ENCODE measurements around the gene SAXO1. TPM values are rescaled to one million over a fixed set of nuclear protein-coding genes. Genes with fewer than 3 reads are reported as not detected.

SAXO1 gene
- total RNA-seq, 1 experiment from 2014 or later = not detected

GRCh38 chr9:18926513-18926912, 106.5 kb downstream of the SAXO1 start (continued):
- no peak for TF ChIP-seq REST (IDR thresholded peaks at IDR 0.05; ENCODE audit: low read depth)
- no peak for TF ChIP-seq ATF3 (IDR thresholded peaks at IDR 0.05)
- no peak for TF ChIP-seq ZNF274 (IDR thresholded peaks at IDR 0.05; ENCODE audit: low read depth, low read length)

DNA sequence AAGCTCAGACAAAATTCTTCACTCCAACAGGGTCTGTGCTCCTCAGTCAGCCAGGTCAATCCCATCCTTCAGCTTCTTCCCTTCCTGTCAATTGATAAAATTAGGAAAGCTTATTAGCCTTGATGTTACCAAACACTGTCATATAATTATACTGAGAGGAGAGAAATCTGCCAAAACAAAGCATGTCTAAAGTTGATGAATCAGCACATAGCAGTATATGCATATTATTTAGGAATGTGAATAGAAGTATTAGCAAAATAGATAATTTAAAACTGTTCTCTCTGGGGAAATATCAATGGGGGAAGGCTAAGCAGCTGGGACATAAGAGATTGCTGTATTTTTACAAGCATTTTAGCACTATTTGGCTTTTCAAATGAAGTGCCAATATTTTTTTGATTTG, 107.1 kb downstream of the SAXO1 start:
- CTCF ChIA-PET = no interaction called here
- H3K27me3 ChIP-seq (ENCODE audit: insufficient read depth, low read length) = no peaks in the 10 kb centered on the region
- H3K27ac ChIP-seq (ENCODE audit: low read depth, low read length) = no peak overlapping the region
- ATAC-seq = no peak
- H3K4me2 ChIP-seq (ENCODE audit: low read length) = no peak overlapping the region
- no peak overlapping the region for H3K9ac ChIP-seq (ENCODE audit: low read length)
- H3K79me2 ChIP-seq (ENCODE audit: insufficient read depth, low read length) = no peaks in the 10 kb centered on the region
- no peaks in the 10 kb centered on the region for H3K9me3 ChIP-seq (ENCODE audit: control insufficient read depth in 1 of 2, insufficient read depth in 1 of 2, low read depth in 1 of 2, low read length in 2 of 2)
- no peak overlapping the region for H2AFZ ChIP-seq (ENCODE audit: low read depth, low read length, poor library complexity, severe bottlenecking)
- H4K20me1 ChIP-seq (ENCODE audit: insufficient read depth) = no peaks in the 10 kb centered on the region
- H3K36me3 ChIP-seq (ENCODE audit: control insufficient read depth in 1 of 2, insufficient read depth in 2 of 2, low read length in 2 of 2) = no peaks in the 10 kb centered on the region
- no peaks in the 10 kb centered on the region for H3K9me2 ChIP-seq (ENCODE audit: insufficient read depth)
- no peak for DNase-seq (ENCODE audit: low read depth, low spot score)
- H3K4me1 ChIP-seq (ENCODE audit: control insufficient read depth in 1 of 2, insufficient read depth in 2 of 2, low read length in 2 of 2) = no peaks in the 10 kb centered on the region
- RAD21 ChIA-PET (ENCODE audit: low non-redundant PET in 1 of 2, low total read pairs in 2 of 2, uncharacterized antibody in 2 of 2, unreplicated experiment in 2 of 2) = no interaction called here
- intact Hi-C loops (cut with micrococcal nuclease) = no loop called here
- POLR2A ChIA-PET = no interaction called here
- H3K4me3 ChIP-seq (replicated peaks in 1 of 2; ENCODE audit: low read depth in 1 of 2, low read length in 2 of 2) = no peak overlapping the region
- BruUV-seq (replicated peaks) = no TSS peak
- TF ChIP-seq CEBPB (IDR thresholded peaks at IDR 0.05; ENCODE audit: low read depth) (no peak), EZH2phosphoT487 (IDR thresholded peaks at IDR 0.05; ENCODE audit: borderline replicate concordance) (no peak), ZFX (IDR thresholded peaks at IDR 0.05) (no peak), TCF7L2 (IDR thresholded peaks at IDR 0.05; ENCODE audit: borderline replicate concordance, extremely low read depth, insufficient read depth, insufficient read length) (no peak), YY1 (IDR thresholded peaks at IDR 0.05; ENCODE audit: extremely low read depth, insufficient replicate concordance, low read depth, low read length) (no peak), ELF1 (IDR thresholded peaks at IDR 0.05; ENCODE audit: borderline replicate concordance, low read depth) (no peak), JUND (IDR thresholded peaks at IDR 0.05) (no peak), FOSL1 (IDR thresholded peaks at IDR 0.05; ENCODE audit: low read depth) (no peak), ZBTB33 (IDR thresholded peaks at IDR 0.05; ENCODE audit: extremely low read depth, insufficient replicate concordance, low read length) (no peak), SP1 (IDR thresholded peaks at IDR 0.05; ENCODE audit: low read depth) (no peak)
- TF ChIP-seq, protein P1, sequence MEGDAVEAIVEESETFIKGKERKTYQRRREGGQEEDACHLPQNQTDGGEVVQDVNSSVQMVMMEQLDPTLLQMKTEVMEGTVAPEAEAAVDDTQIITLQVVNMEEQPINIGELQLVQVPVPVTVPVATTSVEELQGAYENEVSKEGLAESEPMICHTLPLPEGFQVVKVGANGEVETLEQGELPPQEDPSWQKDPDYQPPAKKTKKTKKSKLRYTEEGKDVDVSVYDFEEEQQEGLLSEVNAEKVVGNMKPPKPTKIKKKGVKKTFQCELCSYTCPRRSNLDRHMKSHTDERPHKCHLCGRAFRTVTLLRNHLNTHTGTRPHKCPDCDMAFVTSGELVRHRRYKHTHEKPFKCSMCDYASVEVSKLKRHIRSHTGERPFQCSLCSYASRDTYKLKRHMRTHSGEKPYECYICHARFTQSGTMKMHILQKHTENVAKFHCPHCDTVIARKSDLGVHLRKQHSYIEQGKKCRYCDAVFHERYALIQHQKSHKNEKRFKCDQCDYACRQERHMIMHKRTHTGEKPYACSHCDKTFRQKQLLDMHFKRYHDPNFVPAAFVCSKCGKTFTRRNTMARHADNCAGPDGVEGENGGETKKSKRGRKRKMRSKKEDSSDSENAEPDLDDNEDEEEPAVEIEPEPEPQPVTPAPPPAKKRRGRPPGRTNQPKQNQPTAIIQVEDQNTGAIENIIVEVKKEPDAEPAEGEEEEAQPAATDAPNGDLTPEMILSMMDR (IDR thresholded peaks at IDR 0.05 in 2 of 3, conservative IDR thresholded peaks at IDR 0.05 in 1 of 3; ENCODE audit: borderline replicate concordance in 1 of 3, insufficient read depth in 1 of 3, low read depth in 2 of 3, low read length in 2 of 3) = no peak

Measured in HCT116 (cell line).